Activated naive CD4-positive, alpha-beta T cell treated with anti-CD3 and anti-CD28 coated beads, Interleukin-2, amount 50 U/mL, for 16 hours (primary cell): ENCODE measurements around the gene ANO4.

Experiments
- DNase-seq: peaks from one replicate; pipeline ENCODE4 v3.0.0-alpha.2; 2020

ANO4 gene

DNA sequence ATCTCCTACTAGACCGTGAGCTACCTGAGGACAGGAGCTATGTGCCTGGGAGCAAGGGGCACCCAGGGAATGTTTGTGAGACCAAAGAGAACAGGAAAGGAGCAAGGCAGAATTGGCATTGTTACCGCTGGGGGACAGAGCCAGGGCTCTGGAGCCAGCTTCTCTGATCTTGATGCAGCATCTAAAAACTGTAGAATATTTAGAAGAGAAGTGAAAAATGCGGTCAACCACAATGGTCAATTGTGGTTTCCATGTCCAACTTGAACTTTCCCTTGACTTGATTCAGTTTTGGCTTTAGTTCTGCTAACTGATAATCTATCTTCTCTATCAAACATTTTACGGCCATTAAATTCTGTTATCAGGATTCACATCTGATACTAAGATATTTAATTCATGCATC, 201.2 kb downstream of the ANO4 start:
- no peak for DNase-seq

DNA sequence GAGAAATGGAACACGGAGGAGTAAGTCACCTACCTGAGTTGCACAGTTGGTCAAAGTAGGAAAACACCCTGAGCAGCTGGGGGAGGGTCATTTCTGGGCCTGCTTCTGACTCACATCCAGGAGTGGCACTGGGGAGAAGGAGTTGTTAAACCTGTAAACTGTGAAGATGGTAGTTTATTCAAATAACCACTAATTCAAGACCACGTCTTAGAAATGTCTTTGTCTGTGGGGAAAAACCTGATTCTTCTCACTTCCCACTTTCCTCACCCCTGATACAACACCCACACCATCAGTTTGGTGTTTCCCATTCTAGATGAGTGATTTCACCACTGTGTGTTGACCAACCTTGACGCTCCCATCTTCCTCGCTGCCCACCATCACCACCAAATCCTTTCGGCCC, 207.1 kb downstream of the ANO4 start:
- DNase-seq = no peak

DNA sequence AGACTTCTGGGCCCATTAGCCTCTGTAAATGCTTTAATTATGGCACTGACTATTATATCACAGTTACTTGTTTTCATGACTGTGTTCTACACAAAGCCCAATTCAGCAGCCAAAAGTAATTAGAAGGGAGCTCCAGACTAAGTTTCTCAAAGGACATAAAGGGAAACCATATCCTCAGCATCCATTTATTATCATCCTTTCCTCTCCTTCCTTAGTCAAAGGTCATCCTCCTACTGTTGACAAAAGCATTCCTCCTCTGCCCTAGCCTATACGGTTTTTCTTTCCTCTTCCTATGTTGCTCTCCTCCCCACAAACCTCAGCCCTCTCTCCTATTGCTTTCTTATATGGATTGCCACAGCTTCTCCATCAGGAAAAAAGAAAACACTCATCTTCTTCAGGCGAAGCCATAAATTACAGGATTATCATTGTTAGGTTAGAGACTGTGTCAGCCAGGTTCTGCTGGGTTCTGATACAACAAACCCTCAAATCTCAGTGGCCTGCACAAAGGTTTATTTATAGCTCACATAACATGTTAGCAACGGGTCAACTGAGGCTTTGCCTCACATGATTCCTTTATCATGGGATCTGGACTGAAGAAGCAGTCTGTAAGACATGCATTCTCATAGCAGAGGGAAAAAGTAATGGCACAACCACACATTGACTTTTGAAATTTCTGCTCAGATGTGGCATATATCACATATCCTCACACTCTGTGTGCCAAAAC, 208.3 kb downstream of the ANO4 start:
- no peak for DNase-seq

DNA sequence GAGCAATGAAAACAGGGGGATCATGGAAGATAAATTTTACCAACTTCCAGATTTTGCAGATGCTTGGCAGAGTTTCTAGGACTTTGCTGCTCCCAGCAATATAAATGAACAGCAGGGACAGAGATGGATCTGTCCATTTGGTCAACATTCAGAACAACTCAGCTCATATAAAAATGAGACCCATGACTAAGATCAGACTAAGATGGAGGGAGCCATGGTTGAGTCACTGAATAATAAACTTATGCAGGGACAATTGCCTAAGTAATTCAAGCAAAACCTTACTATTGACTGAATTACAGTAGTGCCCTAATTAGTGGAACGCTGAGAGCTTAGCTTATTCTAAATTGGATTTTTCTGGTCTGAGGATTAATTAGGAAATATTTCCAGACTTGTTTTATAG, 210.3 kb downstream of the ANO4 start:
- DNase-seq = no peak

DNA sequence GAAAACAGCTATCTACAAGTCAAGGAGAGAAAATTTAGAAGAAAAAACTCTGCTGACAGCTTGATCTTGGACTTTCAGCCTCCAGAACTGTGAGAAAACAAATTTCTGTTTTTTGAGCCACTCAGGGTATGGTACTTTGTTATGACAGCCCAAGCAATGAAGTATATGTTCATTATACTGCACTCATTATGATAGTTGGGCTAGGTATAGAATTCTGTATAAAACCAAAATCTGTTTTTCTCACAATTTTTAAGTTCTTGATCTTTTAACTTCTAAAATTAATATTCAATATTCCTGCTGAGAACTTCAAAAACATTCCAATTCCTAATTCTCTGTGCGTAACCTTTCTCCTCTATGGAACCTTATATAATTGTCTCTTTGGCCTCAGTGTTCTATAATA, 214.7 kb downstream of the ANO4 start:
- DNase-seq = no peak

DNA sequence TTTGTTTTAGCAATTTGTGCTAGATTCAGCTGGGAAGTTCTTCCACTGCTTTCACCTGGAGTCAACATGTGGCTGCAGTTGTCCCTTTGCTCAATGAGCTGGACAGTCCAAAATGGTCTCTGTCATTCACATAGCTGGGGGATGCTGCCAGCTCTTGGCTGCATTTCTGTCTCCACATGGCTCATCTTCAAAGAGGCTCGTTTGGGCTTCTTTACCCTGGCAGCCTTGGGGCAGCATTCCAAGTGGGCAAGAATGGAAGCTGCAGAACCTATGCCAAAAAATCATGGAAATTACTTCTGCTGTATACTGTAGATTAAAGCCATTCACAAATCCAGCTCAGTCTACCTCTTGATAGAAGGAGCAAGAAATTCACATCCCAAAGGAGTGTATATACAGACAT, 216.3 kb downstream of the ANO4 start:
- DNase-seq = no peak

DNA sequence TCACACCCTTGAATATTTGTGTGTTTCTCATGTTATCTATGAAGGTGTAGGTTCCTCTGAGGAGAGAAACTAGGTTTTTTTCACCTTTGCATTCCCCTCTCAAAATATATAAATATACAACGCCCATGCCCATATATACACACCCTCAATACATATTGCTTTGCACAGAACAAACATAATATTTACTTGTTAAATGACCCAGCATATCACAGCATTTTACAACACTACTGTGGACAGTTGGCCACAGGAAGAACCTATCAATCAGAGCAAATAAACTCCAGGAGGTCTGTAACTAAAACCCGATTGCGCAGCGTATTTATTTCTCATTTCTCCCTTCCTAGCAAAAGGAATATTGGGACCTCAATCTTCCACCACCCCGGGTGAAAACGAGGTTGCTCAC, 219.4 kb downstream of the ANO4 start:
- DNase-seq = no peak

DNA sequence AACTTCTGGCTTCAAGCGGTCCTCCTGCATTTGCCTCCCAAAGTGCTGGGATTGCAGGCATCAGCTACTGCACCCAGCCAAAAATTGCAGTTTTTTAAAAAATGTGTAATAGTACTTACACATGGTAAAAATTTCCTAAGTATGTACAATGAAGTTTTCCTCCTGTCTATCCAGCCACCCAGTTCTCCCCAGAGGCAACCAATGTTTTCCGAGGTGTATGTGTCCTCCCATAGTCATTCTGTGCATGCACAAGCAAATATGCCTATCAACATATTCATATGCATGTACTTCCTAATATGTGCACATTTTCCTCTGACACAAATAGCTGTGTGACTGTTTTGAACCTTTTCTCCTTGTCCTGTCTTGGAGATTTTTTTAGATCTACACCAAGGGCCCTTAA, 220.5 kb downstream of the ANO4 start:
- no peak for DNase-seq

DNA sequence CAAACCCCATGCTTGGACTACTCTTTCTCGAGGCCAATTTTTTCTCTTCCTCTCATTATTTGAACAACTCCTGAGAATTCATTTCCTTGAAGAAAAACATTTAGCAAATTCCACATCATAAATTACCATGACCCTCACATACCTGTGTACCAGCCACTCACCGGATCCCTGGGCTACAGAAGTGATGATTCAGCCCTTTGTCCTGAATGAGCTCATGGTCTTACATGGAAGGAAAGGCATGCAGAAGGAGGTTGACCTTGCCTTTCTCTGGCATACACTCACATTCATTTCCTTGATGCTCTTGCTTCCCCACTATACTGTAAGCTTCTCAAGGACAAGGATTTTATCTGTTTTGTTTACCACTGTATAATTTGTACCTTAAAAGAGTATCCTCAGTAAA, 224.0 kb downstream of the ANO4 start:
- no peak for DNase-seq

DNA sequence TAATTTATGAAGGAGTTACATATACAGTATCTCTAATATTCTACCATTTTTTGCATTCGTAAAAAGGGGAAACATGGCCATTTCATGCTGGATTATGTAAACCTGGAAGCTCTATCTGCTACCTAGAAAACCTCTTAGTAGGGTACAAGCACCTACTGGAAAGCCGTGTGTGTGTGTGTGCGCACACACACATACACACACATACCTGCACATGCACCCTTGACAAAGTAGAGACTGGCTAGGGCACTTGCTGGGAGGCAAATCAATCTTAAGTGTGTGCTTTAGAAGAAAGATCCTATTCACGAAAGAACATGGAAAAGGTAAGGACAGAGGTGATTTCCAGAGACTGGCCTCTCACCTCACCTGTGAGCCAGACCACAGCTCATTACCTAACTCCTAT, 224.6 kb downstream of the ANO4 start:
- no peak for DNase-seq

DNA sequence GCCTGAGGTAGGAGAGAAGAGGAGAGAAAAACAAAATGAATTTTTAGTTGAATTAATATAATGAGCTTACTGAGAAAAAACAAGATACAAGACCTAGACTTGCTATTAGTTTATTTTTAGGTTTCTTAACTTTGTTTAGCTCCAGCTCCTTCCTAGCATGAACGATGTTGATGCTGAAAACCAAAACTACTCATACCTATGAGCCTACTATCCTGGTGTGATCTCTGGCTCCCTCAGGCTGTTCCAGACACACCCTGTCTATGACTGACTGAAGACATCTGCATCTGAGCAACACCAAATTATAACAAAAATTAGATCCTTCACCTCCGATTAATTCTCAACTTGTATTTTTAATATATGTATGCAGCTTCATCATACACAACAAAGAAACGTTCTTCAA, 225.1 kb downstream of the ANO4 start:
- no peak for DNase-seq

DNA sequence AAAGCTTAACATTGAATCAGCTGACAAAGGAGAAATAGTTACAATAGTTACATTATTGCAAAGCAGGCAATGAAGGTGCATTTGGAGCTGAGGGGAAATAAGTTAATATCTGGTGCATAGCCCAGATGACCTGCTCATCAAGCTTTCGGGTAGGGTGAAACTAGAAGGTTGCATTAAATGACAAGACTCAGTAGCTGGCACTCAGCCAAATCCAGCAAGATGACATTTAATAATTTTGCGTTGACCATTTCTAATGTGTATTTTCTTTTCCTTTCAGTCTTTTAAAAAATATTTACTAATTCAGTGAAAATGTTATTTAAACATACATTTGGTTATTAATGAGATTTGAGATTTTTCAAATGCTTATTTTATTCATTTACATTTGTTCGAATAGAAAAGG, 226.9 kb downstream of the ANO4 start:
- no peak for DNase-seq

DNA sequence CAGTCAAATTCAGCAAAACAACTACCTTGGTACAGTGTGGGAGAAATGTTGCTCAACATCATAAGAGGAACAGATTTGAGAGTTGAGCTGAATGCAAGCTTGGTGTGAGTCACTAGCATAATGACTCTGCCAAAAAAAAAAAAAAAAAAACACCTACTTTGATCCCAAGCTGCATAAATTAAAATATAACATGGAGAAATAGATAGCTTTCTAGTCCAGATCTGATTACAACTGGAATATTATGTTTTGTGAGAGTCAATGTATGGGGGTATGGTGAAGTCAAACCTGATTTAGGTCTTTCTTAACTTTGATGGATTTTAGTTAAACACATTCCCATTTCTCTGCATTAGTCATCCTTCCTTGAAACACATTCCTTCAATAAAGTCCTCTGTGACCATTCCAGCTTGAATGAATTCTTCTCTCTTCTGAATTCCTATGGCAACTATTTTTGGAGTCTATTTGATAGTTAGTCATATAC, 227.4 kb downstream of the ANO4 start:
- no peak for DNase-seq

DNA sequence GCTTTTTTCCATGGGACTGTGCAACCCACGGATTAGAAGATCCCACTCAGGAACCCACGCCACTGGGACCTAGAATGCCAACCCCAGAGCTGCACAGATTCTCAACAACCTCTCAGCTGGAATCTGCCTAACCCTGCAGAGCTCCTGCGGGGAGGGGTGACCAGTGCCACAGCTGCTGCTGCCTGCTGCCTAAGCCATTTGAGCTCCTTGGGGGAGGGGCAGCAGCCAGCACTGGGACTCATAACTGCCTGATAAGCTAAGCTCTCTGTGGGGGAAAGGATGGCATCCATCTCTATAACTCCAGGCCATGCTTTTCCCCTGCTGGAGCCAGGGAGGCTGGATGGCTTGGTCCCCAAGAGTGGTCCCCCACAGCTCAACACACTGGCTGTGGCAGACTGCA, 232.6 kb downstream of the ANO4 start:
- no peak for DNase-seq

DNA sequence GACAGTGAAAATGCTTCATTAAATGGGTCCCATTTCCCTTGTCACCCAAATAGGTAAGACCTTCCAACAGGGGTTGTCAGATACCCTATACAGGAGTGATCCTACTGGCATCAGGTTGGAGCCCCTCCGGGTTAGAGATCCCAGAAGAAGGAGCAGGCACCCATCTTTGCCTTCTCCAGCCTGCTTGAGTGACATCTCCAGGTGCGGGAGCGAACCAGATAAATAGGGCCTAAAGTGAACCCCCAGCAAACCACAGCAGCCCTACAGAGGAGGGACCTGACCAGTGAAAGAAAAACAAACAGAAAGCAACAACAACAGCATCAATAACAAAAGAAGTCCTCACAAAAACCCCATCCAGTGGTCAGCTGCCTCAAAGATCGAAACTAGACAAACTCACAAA, 233.2 kb downstream of the ANO4 start:
- DNase-seq = no peak

DNA sequence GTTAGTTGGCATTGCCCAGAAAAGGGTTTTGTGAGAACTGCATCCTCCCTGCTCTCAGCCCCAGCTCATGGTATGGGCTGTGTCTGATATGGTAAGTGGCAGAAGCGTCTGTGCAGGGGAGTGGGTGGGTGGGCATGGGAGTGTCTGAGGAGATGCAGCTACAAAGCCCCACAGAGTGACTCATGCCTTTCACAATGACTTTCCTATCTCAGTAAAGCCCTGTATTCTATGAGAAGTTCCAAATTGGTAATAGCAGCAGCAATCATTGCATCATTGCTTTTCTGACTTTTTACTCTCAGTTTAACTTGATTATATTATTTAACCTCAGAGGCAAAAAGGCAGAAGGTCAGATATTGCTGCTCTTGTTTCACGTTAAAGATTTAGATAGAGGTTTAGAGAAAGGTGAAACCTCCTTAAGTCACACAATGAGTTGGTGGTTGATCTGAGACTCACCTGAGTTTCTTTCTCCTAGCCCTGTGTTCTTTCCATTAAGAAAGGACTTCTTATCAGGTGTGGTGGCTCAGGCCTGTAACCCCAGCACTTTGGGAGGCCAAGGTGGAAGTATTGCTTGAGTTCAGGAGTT, 243.8 kb downstream of the ANO4 start:
- DNase-seq = no peak

DNA sequence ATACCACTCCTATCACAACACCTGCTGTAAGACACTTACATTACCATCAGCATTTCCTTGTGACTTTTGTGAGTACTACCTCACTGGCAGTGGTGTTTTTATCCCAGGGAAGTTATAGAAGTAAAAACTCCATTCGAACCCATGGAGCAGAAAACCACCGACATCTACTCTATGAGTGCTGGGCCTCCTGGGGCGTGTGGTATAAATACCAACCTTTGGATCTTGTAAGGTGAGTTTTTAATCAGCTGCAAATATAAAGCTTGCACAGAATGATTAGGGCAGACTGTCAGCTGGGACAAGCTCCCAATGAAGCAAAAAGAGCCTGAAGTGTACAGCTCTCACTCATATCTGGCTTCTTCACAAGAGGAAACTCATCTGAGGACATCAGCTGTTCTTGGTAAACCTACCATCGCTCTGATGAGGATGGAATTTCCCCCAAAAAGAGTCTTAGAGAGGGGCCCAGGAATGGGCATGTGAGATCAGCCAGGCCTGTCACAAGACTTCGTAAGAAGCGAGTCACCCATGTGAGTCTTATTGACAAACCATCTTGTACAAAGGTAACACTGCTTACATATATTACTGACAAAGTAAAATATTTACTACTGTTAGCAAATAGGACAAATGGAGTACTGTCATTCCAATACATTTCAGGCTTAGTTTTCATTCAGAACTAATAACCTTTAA, 245.4 kb downstream of the ANO4 start:
- no peak for DNase-seq

DNA sequence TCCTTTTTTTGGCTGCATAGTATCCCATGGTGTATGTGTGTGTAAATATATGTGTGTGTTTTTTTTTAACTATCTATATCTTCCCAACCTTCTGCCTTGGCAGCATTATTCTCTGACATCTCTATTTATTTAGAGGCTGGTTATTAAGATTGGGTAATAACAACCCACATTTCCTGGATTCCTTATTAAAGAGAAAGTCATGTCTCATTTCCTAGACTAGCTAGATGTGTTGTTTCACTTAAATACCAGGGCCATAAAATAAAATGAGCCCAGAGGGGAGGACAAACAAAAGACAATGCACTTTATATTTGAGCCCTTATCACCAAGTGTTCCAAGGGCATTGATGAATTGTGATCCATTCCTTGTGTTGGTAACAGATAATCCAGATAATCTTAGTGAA, 246.4 kb downstream of the ANO4 start:
- no peak for DNase-seq

DNA sequence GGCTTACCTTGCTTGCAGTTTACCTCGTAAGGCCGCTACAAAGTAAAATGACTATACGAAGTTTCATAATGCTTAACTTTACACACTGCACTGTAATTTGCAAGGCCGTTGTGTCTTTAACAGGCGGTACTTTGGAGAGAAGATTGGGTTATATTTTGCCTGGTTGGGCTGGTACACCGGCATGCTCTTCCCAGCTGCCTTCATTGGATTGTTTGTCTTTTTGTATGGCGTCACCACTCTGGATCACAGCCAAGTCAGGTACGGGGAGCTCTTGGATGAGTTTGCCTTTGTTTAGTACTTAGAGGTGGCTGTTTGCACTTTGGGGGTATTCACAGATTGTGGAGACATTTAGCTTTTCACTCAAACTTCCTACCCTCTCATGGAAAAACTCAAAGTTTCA, 247.6 kb downstream of the ANO4 start:
- no peak for DNase-seq

DNA sequence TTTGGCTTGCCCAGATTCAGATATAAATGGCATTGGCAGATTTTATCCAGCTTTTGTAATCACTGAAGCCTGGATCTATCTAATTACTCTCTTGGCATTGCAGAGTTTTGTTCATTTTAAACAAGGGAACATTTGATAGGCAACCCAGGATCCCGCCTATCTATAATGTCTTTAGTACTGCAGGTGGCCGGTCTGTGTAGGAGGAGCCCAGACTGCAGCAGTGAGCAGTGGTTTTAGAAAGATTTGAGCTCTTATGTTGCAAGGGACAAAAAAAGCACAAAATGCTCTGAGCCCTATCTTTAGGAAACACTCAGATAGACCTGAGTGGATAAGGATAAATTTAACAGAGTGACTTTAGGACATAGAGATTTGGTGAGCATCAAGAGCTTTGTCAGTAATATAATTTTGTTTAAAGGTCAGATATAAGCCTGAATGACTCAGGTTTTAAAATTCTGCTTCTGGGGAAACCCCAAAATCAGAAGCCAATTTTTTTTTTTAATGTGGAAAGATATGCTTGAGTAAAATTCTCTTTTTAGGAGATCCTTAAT, 250.0 kb downstream of the ANO4 start:
- no peak for DNase-seq

DNA sequence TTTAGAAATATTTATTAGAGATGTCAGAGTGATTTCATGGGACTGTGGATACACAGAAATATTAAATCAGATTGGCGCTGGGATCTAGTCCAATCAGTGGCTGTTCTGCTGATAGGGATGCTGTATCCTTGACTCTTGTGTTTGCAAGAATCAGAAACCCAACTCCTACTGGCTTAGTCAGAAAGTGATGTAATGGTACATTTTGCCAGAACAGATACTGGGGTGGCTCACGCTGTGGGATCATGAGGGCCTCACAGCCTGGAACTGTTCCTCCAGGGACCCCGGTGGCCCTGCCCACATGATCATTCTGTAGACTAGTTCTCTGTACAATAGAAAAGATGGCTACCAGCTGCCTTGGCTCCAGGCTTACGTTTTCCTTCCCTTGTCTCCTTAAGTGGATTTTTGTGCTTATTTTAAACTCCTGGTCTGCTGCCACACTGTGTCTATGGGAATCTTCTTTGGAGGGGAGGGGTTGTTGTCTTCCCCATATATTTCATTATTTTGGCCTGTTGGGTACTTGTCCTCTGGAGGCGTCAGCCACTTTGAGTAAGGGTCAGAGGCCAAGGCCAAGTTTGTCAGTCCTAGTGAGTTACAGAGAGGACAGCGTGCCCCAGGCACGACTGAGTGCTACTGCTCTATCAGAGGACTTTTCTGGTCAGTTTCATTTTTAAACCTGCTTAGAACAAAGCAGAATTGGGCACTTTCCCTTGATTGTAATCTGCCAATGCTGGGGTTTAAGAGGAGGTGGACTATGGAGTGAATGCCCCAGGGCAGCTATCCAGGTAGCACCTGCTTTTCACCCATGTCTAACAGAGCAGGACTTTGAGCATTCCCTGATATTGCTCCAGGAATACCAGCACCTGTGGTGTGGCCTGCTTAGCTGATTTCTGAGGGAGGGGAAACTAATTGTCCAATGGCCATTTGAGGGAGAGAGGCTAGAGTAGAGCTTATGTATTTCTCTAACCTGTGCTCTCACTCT, 251.2 kb downstream of the ANO4 start:
- DNase-seq = no peak

DNA sequence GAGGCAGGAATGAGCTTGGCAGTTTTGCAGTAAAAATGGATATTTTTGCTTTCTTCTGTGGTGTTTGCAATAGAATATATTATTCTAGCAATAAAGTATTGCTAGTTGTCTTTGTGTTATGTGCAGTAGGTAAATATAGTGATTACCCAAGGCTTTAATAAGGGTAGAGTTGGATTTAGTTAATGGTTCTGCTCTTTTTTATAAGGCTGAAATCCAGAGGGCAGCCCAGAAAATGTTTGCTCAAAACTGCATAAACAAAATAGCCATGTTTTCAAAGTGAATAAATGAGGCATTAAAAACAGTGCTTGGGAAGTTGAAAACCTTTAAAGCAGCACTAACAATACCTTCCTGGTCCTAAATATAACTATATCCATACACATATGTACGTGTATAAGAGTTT, 253.1 kb downstream of the ANO4 start:
- DNase-seq = no peak

DNA sequence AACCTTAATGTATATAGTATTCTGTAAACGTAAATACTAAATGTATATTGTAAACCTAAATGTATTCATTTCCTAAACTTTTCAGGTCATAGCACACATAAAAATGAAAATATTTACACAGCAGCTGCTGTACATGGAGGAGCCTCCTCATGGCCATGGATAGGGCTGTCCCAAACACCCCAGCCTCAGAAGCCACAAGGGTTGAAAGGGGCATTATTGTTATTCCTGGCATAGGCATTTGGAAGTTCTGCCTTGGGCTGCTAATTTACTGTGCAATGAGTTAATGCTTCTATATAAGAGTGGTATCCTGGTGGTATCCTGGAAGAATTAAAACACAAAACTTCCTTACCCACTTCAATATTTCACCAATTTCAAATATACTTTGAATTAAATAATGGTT, 256.1 kb downstream of the ANO4 start:
- DNase-seq = no peak
